DMS53 treated with DMSO at 0.1 percent for 48 hours (cell line): ENCODE measurements around the gene PAM.
A peak's percentile ranks its signal among the peaks of the same experiment; 100 is the strongest.

ENCODE experiments used
- DNase-seq: peaks from one replicate; lab custom pipeline; 2025; ENCODE audit not compliant: unreplicated experiment; lab: John Stamatoyannopoulos, UW

PAM gene

DNA sequence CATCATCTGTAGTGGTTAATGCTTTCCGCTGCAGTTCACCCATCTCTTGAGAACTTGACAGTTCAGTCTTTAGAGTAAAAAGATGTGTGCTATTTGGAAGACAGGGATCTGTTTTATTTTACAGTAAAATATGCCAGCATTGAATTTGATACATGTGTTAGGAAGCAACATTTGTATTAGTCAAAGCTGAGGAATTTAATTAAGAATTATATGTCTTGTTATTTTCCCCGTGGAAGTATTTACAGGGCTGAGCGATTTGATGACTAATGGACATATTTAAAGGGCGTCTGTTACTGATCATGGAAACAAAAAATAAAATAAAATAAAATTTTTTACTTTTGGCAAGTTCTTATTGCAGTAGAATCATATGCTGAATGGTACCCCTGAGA, 101.3 kb downstream of the PAM start:
- no peak for DNase-seq

DNA sequence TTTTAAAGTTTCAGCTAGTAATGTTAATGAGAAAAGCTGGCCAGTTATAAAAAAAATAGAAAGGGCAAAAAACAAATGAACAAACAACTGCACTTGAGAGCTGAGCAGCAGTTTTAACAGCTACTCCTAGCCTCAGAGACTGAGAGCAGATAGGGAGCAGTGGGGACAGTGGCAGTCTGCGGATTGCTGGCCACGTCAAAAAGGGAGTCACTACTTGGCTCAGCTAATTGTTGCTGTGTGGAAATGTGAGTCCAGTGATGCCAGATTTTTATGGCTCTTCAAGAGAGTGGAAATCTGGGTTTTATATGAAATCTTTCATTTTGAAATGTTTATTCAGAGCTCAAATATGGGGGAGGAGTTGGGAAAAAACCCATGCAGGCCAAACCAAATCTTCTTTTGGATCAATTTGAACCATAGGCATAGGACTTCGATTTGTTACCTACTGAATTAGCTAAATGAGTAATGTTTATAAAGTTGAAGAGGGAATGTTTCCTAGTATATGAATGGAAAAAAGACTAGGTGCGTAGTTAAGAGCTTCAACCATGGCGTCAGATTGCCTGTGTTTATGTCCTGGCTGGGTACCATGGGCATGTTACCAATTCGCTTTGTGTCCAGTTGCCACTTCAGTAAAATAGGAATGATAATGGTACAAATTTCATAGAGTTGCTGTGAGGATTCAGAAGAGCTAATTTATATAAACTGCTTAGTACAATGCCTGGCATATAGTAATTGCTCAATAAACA, 102.1 kb downstream of the PAM start:
- no peak for DNase-seq

DNA sequence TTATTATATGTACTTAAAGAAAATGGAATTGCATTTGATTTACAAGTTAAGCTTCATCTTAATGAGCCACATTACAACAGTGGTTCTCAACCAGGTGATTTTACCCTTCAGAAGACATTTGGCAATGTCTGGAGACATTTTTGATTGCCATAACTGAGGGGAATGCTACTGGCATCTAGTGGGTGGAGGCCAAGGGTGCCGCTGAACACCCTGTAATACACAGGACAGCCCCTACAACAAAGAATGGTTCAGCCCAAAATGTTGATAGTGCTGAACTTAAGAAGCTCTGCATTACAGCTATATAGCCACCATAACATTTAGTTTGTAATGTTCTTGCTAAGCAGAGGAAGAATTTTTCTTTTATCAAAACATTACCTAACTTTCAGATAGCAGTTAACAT, 103.1 kb downstream of the PAM start:
- DNase-seq = no peak

DNA sequence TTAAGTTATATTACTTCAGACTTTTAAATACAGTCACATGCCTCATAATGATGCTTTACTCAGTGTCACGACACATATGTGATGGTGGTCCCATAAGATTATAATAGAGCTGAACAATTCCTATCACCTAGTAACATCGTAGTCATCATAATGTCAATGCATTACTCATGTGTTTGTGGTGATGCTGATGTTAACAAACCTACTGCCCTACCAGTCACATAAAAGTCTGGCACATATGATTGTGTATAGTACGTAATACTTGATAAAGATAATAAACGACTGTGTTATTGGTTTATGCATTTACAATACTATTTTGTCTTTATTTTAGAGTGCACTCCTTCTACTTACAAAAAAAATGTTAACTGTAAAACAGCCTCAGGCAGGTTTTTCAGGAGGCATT, 103.7 kb downstream of the PAM start:
- DNase-seq = no peak

DNA sequence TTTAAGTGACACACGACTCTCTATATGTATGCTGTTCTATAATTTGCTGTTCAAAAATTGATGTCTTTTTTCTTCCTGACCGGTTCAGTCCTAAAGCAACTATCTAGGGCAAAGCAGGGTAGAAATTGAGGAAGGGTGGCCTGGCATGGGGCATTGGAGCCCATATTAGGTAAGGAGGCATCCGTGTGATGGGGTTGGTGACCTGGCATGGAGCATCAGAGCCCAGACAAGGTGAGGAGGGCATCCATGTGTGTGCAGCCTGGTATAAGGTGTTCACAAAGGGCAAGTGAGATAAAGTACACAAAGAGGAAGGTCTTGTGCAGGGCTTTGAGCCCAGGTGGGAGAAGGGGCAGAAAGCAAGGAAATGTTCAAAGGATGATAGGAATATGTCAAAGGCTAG, 104.9 kb downstream of the PAM start:
- no peak for DNase-seq

DNA sequence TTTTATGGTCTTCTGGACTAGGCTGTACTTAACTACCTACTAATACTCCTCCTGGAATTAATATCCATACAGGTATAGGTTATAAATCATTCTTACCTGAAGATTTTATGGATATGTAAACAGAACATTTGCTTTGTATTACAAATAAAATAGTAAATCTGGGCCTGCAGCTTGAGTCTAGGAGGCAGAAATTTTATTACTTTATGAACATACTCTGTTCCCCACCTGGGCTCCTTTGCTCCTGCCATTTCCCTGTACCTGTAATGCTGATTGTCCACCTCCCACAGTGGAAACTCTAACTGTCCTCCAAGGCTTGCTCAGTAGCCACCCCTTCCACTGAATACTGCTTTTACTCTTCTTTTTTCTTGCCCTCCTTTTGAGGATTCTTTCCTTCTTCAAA, 108.0 kb downstream of the PAM start:
- DNase-seq = no peak

DNA sequence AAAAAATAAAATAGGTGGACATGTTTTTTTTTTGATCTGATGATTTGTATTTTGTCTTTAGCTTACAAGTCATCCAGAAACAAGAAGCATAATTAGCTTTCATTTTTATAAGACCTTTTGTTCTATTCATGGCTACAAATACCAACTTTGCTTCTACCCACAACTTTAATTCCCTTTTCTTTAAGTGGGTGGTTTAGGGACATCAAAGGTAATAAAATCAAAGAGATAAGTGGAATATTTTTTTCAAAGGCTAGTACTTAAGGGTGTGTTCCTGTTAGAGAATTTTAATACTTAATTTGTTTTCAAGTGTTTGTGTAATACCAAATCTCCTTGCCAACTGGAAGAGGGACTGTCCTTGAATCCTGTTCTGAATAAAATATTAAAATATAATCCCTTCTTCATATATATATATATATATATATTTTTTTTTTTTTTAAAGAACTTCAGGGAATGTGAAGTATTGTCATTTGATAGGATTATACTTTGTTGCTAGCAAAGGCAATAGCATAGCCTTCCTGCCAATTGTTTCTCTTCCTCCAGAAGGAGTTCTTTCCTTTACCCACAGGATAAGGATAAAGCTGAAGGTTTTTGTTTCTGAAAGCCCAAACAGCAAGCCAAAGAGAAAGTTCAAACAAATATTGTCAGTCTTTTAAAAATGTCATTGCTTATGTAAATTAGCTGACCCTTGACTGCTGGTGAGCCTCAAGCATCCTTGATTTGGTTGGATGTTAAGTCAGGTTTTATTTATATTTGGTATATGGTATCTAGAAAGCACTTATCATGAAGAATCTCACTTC, 108.9 kb downstream of the PAM start:
- DNase-seq = no peak

DNA sequence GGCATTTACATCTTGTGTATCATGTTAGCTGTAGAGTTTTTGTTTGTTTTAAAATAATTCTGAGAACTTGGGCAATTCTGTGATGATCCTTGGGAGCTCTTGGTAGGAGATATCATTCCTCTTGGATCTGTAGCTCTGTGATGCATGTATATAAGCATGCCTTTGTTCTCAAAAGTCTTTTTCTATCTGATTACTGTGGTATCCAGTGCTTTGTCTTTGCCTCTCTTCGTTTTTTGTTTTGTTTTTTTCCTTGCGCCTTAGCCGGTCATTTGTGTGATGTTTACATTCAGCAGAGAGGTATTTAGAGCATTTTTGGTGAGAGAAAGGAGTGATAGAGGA, 110.0 kb downstream of the PAM start:
- DNase-seq = no peak

DNA sequence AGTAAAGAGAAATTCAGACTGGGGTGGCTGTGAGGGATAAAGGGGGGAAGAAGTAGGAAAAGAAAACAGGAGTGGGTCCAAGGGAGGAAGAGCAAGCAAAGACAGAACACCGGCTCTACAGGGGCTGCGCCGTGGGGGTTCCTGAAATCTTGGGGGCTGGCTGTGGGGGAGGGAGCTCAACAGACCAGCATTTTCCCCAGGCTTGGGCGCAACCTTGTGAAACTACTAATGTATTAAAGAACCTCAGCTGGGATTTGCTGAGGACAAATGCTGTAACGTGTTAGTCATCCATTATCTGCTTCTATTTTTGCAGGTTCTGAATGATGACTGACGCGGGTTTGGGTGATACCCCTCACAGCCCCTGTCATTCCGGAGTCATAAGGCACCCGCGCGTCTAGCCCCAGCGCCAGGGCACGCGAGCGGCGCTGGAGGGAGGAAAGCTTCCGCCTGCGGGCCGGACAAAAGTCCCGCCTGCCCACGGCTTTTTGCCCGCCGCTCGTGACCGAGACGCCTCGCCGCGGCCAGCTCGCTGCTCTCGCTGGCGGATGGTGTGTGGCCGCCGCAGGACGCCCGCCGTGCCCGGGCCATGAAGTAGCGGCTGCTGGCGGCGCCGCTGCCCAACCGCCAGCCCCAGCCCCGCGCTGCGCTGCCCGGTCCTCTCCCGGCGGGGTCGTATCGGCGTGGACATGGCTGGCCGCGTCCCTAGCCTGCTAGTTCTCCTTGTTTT, 110.6 kb downstream of the PAM start:
- DNase-seq = peak; percentile 49

DNA sequence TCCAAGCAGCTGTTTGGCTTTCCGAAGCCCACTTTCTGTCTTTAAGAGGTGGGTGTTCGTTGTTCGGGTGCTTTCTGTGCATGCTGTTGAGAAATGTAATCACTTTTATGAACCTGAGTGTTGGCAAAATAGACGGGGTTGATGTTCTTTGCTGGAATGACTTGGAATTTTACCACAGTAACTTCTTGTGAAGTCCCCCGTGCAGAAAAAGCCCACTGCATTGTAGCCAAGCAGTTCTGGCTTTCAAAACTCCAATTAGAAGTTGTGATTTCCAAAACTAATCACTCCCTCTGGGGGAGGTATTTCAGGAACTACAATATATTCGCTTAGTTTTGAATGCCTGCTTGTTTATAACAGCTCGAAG, 111.1 kb downstream of the PAM start:
- no peak for DNase-seq

DNA sequence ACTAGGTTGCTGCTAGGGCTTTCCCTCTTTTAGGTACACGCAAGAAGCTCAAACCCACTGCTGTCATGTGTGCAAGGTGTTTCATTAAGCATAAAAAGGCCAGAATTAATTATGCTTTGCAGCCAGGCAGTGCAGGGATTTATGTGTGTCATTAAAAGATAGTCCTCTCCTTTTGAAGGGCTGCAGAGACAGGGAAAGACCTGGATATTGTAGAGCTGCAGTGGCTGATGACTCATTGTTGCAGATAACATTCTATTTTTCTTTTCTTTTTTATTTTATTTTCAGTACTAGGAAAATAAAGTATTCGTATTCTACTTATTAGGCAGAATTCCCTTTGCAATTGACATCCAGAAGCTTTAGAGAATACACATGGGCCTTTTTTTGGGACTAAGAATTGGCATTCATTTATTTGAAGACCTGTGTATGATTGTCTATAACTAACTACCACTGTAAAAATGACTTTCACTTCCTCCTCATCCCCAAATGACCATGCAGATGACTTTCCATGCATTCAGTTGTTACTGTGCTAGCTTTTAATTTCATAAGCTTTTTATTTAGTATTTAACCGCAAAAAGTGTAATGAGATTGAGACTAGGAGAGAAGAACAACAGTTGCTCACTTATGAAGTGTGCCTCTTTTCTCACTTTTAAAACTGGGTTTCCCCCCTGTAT, 113.0 kb downstream of the PAM start:
- DNase-seq = no peak

DNA sequence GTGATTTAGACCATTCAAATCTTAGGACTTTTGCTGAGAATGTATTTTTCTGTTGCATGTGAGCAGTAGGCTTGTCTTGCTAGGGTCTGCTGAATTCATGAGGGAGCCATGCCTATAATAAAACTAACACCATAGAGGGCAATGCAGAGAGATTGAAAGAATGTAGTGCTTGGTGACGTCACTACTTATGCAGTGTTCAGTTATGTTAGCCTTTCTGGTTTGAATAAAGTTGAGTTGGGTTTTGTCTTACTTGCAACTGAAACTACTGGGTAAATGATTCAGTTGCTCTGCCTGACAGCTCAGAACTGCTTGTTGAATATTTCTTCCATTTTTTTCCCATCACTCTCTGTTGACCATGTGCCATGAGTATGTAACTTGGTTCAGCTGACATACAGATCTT, 114.1 kb downstream of the PAM start:
- DNase-seq = no peak

DNA sequence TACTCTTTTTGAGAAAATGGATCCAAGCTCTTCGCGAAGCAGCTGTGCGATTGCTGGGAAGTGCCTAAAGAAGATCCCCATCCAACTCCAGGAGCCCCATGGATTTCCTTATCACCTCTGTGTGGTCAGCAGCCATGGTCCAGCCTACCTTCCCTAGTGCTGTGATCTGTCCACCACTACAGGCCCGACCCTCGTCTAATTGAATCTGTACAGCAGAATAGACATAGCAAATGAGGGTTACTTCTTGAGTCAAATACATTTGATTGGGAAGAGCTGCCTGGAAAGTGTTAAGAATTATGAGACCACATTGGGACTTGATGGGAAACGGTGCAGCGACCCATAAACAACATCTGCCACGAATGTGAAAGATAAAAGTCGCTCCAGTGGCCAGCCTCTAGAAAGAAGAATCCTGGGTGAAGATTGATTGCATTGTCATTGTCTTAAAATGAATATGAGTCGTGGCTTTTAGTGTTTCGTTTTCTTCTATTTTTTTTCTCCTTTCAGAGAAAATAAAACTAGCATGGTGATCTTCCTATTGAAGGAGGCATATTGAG, 118.4 kb downstream of the PAM start:
- no peak for DNase-seq

DNA sequence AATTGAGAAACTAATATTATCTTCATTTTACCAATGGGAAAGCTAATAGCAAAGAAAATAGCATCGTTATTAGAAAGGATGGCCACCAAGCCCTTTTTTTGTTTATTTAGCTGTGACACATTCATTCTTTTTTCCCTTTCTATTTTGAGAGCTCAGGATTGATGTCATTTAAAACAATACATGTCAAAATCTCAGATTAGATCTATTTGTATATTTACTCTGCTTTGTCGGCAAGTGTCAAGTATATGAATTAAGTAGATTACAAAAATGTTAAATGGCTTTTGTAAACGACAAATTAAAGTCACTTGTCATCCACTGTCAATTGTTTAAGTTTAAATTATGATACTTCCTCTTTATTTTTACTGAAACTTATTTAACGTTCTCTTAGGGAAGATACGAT, 118.9 kb downstream of the PAM start:
- DNase-seq = no peak

DNA sequence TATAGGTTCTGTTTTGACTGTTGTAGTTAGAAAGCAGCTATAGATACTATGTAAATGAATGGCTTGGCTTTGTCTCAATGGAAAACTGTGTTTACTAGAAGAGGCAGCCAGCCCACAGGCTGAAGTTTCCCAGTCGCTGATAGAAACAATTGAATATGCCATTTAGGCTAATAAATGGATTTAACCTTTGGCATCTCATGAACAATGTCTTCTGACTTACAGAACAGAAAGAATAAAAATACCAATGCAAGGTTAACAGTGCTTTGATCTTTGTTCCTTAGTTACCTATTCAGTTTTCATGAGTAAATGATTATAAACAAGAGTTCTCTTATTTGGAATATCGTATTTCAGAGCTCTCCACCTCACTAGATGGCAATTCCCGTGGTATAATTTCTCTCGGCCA, 120.6 kb downstream of the PAM start:
- no peak for DNase-seq

DNA sequence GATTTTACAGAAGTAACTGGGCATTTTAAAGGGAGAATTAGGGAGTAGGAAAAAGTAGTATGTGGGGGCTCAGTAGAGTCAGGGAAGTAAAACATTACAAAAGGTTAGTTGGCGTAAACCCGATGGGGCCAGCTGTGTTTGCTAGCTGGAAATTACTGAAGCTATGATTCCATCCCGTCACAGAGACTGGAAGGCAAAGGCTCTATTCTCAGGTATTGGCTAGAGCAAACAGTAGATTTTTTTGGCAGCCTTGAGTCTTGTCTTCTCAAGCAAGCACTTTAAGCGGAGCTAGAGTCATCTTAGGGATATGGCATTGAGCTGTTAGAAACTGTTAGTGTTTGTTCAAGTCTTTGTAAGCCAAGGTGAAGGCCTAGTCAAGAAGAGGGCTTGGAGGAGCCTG, 121.5 kb downstream of the PAM start:
- DNase-seq = no peak

DNA sequence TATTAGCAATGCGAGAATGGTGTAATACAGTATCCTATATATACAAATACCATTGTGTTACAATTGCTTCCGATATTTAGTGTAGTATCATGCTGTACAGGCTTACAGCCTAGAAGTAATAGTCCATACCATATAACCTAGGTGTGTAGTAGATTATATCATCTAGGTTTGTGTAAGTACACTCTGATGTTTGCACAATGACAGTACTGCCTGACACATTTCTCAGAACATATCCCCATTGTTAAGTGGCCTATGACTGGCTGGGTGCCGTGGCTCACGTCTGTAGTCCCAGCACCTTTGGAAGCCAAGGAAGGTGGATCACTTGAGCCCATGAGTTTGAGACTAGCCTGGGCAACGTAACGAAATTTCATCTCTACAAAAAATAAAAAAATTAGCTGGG, 124.6 kb downstream of the PAM start:
- DNase-seq = no peak

DNA sequence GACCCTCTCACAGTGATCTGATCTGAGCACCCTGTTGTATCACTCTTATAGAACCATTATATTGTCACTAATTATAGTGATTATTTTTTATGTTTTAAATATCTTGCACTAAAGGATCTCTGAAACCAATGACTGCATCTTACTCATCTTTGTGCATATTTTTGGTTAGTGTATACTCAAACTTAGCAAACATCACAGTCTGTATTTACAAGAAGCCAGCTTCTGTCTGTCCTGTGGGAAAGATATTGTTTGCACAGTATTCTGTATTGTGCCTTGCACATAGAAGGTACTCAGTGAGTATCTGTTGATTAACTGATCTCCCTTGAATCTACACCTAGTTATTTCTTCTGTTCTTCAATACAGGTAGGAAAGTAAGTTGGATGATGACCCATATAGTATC, 131.5 kb downstream of the PAM start:
- DNase-seq = no peak

DNA sequence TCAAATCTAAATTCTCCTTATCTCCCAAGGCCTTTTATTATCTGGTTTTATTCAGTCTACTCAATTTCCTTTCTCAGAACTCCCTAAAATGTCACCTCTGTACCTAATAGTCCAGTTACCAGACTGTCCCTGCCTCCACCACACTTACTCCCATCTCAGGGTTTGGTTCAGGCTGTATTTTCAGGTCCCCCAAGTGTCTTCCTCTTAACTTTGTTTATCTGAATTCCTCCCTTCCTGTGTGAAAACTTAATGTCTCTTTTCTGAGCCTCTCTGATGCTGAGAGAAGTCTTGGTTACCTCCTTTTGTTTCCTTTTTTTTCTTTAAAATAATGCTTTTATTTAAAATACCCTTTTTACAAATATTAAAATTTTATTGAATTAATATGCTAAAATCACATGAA, 133.4 kb downstream of the PAM start:
- no peak for DNase-seq

DNA sequence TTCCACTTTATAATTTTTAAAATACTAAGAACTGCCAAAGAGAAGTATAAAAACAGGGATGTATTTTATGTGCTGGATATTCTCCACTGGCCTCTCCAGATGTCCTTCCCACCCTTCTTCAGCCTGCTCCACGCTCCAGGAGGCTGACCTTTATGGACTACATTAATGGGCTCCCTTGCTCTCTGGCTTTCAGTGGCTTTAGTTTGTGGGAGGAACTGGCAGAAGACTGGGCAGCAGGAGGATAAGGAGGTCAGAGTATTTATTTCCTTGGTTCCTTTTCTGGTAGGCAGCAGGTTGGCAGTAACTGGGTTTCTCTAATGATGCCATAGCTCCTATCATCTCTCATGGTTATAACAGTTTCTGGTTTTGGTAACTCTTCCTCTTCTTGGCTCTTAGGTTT, 133.9 kb downstream of the PAM start:
- DNase-seq = no peak

DNA sequence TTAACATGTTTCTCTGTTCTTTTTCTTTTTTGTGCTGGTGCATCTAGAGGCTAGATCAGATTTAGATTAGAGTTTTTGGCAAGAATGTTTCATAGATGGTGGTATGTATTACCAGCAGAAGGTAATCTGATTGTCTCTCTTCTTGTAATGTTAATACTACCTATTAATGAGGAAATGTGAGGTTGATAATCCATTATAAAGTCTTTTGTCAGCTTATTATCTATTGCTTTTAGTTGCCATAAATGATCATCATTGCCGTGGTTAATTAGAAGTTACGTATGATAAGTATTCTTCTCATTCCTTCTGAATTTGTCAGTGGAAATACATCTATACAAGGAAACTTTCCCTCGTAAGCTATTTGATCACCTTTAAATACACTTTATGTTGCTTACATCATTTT, 135.0 kb downstream of the PAM start:
- DNase-seq = no peak
